Activated naive CD8-positive, alpha-beta T cell treated with anti-CD3 and anti-CD28 coated beads, Interleukin-2, amount 50 U/mL, for 16 hours (primary cell): Measurements from ENCODE around the gene SDK1.

Experiments
- DNase-seq: peaks from one replicate; pipeline ENCODE4 v3.0.0-alpha.2; 2020; ENCODE audit warnings: low read depth, low spot score

The SDK1 gene

DNA sequence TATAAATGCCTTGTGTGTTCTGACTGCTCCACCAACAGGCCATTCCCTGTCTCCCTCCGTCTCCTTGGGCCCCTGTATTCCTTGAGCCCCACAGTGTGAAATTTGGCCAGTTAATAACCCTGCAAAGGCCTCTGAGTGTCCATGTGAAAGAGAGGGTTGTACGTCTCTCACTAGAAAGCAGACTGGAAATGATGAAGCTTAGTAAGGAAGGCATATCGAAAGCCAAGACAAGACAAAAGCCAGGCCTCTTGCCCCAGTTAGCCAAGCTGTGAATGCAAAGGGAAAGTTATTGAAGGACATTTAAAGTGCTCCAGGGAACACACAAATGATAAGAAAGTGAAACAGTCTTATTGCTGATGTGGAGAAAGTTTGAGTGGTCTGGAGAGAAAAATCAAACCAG is 680.2 kb downstream of the SDK1 start:
- no peak for DNase-seq

DNA sequence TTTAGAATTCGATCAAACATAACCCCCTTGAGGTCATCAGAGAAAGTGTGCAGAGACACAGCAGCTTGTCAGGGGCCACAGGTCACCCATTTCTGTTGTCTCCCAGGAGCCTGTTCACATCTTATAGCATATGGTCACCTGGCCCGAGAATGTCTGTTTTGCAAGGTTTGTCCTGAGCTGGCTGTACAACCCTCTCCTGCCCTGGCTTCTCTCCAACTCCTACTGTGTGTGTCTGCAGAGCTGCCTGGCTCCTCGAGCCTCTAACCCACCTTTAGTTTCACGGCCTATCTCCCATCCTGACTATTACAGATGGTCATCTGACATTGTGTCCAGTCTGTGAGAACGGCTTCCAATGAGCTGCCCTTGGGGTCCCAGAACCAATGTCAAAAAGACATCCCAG is 683.4 kb downstream of the SDK1 start:
- DNase-seq, result no peak

DNA sequence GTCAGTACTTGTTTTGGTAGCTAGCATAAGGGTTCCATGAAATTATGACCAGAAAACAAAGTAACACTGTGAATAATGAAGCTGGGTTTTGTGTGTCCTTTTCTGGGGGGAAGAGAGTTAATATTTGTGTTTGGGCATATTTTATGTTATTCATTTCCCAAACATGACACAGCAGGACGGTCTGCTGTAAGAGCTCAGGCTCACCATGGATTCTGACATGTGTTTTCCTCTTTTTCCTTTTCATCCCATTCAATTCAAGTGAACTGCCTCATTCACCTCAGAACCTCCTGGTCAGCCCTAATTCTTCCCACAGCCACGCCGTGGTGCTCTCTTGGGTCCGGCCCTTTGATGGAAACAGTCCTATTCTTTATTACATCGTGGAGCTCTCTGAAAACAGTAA is 685.9 kb downstream of the SDK1 start:
- no peak for DNase-seq

DNA sequence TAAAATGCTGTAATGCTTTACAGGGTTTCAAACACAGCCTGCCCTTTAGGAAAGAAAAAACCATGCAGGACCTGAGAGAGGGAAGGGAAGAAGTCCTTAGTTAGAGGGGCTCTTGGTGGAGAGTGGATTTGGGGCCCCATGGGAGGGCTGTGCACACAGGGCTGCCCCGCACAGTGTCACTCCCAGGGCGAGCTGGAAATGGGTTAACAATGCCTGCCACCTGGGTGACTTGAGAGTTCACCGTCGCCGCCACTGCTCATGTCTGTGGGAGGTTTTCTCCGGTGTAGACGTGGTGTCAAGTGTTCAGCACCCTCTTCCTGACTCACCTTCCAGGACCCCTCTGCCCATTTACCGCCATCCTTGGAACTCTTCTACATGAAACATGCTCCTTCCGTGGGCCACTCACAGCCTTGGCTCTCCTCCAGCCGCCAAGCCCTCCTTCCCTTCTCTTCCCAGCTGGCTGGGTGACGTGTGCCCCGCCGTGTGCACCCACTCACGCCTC is 686.4 kb downstream of the SDK1 start:
- DNase-seq, result no peak

DNA sequence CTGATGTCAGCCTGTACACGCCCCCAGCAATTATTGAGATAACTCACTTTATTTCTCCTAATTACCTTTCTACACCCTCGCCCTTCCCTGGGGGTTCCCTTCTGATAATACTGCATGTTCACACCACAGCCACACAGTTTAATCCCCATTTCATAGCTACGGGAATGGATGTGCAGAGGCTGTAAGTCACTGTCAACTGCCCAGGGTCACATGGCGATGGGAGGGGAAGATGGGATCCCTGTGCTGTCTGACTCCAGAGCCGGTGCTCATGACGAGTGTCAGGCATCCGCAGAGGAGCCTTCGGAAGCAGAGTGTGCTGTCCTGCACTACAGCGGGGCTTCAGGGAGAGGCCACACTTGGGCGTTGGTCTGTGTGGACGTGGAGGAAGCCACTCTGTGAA is 688.7 kb downstream of the SDK1 start:
- DNase-seq, result no peak

DNA sequence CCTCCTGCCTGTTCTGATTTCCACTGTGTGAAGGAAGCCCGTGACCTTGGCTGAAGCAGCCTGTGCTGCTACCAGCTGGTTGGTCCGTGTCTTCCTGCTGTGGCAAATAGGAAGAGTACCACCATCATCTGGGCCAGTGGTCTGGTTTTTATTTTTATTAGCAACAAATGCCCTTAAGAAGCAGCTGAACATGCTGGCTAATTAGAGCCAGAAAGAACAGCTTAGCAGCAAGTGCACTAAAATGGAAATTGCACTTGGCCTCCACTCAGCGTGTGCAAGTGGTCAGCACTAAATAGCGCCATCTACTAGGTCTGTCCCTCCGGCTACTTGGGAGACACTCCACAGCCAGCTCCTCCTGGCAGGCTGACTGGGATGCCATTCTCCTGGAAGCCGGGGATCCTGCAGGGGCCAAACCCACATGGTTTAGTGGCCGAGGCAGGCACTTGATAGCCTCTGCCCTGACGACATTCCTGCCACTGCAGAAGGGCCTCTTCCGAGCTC is 690.7 kb downstream of the SDK1 start:
- no peak for DNase-seq

DNA sequence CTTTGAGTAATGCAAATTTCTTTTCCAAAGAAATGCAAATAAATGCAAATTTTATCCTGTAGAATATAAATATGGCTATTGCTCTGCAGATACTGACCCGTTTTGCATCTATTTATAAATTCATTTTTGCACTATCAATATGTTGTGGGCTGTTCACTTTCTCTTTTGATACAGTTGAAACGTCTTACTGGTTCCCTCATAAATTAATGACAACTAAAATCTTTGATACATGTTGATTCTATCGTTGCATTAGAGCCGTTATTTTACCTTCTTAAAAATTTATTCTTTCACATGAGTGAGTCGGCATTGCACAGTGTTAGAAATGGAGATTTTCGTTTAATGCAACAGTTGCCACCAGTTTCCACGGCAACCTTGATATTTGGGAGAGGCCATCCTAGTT is 691.8 kb downstream of the SDK1 start:
- no peak for DNase-seq

DNA sequence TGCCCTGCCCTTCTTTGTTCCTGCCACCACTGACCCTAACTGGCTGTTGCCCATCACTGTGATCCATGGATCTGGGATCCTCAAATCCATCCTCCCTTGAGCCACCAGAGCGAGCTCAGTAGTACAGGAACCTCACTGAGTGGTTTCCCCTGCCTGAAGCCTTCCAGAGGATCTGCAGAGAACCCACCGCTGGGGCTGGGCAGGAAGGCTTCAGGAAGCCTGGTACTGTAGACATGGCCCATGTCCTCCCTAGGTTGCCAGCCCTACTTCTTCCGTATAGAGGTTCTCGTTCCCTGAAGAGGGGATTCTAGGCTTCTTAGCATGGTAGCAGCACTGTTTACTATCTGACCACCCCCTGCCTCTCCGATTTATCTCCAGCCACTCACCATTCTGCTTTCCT is 693.7 kb downstream of the SDK1 start:
- DNase-seq, result no peak

DNA sequence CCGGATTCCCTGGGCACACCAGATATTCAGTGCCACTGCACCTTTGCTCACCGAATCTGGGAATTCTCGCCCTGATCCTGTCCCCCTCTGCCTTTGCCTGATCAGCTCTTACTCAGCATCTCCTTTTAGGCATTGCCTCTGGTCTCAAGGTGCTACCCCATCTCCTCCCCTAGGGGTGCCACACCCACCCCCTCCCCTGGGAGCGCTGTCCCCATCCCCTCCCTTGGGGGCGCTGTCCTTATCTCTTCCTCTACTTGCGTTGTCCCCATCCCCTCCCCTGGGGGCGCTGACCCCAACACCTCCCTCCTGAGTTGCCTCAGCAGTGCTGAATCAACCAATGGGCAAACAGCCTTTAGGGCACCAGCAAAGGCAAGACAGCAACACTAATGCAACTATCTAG is 694.1 kb downstream of the SDK1 start:
- no peak for DNase-seq

DNA sequence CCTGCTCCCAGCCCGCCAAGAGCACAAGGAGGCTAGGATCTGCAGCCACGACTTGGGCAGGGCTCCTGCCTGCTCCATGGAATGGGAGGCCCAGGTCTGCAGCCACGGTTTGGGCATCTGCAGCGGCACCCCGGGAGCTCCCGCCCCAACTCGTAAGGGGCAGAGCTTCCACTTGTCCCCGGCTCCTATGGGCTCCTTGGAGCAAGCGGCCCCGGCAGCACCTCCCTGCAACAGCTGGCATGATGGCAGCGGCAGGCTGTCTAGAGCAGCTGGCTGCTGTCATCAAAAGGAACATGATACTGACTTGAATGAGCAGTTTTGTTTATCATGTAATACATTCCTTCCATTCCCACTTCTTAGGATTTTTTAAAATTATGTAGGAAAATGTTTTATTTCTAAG is 697.0 kb downstream of the SDK1 start:
- no peak for DNase-seq

DNA sequence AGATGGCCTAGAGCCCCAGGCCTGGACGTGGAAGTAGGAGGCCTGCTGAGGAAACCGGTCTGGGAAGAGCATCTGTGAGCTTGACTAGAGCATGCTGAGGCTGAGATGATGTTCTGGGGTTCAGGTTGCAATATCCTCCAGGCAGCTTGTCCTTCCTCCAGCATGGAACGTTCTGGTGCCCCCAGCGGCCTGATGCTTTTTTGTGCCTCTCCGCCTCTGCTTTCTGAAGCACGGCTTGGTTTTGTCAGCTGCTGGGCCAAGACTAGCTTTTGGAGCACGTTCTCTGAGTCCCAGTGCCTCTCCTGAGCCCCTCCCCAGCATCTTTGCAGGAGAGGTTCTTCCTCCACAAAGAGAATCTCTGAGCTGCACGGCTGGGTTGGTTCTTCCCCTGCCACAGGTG is 699.1 kb downstream of the SDK1 start:
- DNase-seq, result no peak

DNA sequence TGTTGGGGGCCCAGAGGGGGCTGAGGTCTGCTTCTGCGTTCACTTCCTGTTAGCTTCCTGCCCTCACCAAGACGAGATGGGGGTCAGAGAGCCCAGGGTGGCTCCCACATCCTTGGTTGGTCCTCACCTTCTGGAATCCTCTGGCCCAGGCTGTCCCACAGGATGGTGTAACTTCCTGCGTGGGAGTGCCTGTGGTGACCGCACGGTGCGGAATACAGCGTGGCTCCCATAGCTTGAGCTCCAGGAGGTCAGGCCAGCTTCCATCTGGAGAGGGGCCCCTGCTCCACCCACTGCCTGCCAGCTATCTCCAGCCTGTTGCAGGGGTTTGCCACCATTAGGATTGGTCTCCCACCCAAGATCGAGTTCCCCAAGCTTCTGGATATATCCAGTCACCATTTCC is 699.9 kb downstream of the SDK1 start:
- DNase-seq, result no peak

DNA sequence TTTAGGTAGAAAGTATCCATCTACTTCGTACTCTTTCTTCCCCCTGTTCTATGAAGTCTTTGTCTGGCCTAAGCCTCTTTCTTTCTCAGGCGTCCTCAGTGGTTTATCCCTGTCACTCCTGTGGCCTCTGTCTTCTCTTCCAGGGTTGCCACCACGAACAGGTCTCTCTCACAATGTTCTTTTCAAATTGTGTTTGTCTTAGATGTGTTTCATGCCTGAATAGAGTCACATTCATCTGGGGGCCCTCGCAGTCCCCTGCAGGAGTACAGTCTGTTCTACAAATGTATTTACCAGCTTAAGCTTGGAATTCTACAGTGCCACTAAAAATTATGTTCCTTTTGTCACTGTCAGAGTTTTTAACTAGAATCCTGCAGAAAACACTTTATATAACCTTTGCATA is 700.7 kb downstream of the SDK1 start:
- DNase-seq, result no peak

DNA sequence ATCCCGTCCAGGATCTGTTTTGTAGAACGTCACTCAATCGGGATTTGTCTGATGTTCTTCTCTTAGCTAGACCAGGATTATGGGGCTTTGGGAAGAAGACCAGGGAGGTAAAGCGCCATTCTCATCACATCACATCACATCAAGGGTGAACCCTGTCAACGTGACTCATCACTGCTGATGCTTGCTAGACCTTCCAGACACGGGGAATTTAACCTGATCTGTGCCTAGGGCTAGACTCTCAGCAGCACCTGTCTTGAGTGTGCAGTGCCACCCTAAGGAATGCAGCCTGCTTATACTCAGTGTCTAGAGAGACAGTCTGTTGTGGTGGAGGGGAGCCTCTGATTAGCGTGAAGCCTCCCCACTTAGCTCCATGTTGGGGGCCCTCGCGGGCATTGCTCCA is 702.5 kb downstream of the SDK1 start:
- DNase-seq, result no peak

DNA sequence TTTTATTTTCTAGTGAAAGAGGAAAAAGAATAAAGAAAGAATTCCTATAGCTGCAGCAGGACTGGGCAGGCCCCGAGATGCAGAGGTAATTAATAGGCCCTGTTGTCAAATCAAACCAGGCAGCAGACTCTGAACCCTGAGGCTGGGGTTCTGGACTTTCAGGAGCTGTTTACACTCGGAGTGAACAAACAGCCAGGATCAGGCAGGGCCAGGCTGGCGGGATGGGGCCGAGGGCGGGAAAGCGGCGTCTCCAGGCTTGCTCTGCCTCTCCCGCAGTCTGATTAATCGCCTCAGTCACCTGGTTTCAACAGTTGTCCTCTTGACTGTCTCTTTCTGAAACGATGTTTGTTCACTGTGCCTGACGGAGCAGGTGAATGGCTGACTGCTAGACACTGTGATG is 705.6 kb downstream of the SDK1 start:
- no peak for DNase-seq

DNA sequence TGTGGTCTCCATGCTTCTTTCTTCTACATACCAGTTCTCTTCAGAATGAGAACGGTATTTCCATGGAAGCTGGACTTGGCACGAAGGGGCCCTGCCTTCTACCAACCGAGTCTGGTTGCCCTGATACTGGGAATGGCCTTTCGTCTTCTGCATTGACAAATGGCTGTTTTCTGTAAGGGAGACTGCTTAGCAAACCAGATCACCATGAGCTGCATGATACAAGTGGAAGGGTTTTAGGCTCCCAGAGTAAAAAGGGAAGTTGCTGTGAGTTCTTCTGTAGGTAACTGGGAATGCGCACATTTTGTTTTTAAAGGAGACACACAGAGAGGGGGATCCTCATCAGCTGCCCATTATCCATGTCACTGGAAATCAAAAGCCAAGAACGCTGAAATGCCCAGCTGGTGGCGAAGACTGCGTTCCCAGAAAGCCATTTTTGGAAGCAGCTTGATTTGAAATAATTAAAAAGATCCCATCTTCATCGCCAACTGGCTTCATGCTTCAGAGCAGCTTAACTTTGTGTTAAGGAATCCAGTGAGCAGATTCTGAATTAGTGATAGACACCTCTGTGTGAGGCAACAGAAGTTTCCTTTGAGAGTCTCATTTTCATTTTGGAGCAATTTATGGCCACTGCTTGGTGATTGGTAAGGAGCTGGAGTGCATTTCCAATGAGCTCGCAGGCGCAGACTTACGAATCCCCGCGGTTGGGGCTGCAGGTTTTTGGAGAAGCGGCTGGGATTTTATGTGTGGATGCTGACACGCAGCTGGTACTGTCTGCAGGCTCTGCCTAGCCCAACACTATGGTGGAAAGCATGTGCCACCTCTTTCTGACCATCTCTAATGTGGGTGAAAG is 708.4 kb downstream of the SDK1 start:
- no peak for DNase-seq

DNA sequence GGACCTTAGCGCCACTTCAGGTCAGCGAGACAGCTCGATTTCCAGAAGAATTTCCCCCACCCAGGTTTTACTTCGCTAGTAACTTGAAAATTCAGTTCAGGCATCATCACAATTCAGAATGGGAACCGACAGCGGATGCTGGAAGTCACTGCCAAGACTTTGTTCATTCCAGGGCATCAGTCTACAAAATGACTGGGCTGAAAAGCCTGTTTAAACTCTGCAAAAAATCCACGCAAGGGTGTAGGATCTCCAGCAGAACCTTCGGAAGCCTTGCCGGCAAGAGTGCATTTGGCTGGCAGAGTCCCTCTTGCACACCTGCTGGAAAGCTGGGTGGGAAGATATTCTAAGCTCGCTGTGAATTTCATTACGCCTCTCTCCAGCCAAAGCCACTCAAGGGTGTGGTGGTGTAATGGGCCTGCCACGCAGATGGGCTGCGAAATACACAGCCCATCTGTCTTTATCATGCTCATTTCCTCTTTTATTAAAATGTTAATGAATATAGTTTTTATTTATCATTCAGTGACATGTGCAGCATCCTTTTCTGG is 709.1 kb downstream of the SDK1 start:
- no peak for DNase-seq

DNA sequence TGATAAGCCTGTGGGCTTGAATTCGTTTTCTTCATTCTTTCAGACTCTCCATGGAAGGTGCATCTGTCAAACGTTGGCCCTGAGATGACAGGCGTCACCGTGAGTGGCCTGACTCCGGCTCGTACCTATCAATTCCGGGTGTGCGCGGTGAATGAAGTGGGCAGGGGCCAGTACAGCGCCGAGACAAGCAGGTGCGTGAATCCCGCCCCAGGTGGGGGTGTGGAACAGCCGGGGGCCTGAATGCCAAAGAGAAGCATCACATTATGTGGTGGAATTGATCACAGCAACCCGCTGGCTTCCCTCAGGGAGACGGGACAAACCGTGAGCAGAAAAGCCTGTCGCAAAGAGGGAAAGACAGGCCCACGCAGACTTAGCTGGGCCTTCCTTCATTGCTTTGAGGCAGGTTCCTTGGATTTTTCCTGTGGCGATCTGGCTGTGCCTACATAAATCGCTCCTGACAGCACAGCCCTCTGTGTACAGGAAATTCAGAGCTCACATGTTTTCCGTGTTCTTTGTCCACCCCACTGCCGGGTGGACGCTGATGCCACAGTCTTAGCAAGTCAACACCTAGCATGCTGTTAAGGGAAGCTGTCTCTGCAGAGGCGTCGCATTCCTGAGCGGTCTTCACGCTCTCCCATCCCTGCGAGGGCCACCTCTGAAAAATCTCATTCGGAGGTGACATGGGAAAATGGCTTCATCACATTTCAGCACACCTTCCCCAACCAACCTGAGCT is 710.0 kb downstream of the SDK1 start:
- DNase-seq, result no peak

DNA sequence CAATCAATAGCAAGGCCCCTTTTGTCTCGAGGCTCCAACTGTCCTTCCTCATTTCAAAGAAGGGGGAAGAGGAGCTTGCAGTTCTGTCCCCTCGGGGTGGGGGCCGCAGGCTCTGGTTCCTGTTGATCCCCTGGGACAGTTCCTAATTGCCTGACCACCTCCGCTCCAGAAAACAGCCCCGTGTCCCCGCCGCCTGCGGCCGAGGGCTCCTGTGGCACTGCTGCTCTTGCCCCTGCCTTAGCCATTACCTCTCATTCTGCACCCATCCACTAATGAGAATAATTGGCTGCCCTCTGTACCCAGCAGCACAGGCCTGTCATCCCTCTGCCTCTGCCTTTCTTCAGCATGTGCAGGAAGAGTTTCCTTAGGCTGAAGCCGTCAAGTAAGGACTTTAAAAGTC is 712.7 kb downstream of the SDK1 start:
- DNase-seq, result no peak

DNA sequence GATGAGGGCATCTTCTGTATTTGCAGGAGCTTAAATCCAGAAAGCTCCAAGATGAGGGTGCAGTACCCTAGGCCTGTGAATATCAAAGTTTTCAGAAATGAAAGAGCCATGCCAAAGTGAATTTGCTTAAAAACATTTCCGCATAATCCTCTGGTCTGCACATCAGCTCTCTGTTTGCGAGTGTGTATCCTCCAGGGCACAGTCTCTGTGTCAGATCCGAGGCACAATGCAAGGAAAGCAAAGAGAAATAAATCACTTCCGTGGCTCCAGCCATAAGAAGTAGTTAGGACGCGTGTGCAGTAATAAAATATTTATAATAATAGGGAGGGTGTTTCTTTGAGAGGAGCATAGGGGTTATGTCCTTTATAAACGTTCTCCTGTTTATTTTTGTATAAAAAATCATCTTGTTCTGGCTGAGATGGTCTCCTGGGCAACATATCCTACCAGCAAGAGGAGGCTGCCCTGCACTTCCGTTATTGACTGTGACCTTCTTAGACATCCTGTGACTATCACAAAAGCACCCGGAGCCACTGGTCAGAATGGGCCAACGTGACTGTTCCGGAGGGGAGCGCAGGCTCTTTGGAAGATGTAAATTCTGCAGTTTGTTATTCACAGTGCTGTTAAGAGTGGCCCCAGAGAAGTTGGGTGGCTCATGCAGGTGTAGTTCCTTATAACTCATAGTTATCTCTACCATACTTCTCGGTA is 713.4 kb downstream of the SDK1 start:
- no peak for DNase-seq

DNA sequence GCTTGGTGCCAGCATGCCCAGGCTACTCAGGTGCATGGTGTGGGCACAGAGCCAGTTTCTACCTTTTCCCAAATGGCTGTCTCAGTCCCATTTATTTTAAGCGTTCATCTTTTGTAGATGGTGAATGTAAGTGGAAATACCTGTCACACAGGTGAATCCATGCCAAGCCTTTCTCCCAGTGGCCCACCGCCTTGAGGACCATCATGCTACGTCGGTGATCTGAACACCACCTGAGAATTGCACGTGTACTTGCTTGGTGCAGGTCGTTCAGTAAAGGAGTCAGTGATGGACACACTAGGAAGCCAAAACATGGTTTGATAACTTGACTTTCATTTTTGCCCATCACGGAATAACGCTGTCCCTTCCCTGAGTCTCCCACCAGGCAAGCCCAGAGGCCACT is 714.3 kb downstream of the SDK1 start:
- DNase-seq, result no peak

DNA sequence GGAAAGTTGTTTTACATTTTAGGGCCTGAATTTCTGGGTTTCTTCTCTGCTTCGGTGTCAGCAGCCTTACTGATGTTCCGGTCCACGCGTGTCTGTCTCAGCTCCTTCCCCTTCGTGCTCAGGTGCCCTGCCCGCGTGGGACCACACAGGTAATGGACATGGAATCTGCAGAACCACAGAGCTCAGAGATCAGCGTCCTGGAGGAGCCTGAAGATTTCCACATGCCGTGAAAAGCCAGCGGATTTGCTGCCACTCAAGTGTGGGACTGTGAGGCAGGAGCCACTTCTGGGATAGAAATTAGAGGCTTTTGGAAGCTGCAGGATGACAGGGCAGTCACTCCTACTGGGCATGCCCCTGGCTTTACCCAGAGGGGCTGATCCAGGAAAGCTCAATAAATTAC is 714.9 kb downstream of the SDK1 start:
- DNase-seq, result no peak
